WI38 (cell line): ENCODE measurements around the gene TBC1D23.
"Not testable (repeated sequence)": the region's sequence is repeated elsewhere in the genome, so short reads cannot be mapped to it uniquely, and the experiment has no call there.

ENCODE experiments used
- H3K4me3 ChIP-seq: 2 replicates; pipeline ENCODE4 v1.5.1; 2011; ENCODE audit warnings: low read depth, mild to moderate bottlenecking, control low read depth, low read length
- CTCF ChIP-seq: IDR thresholded peaks from 2 replicates; pipeline ENCODE4 v1.5.1; 2012; ENCODE audit warnings: low read depth, mild to moderate bottlenecking, control low read depth, low read length

TBC1D23 gene

GRCh38 chr3:100257586-100257985 lies 3.2 kb upstream of the TBC1D23 start:
- H3K4me3 ChIP-seq = no peak overlapping the region
- no peak for TF ChIP-seq CTCF

GRCh38 chr3:100260081-100260684 lies 609 bp upstream of the TBC1D23 start:
- peak overlapping the region; percentile 99 for H3K4me3 ChIP-seq
- TF ChIP-seq CTCF = 0 out of 2 replicates have a peak, but pooled peaks have one; percentile 7

- TF ChIP-seq CTCF = no peak
- peak overlapping the region; percentile 99 for H3K4me3 ChIP-seq
These were observed 702 bp downstream of the TBC1D23 start for GRCh38 chr3:100261485-100261903.

GRCh38 chr3:100262925-100263324 lies 2.1 kb downstream of the TBC1D23 start:
- not testable (repeated sequence) for H3K4me3 ChIP-seq

- no peak for TF ChIP-seq CTCF
- no peak overlapping the region for H3K4me3 ChIP-seq
These were observed 2.8 kb downstream of the TBC1D23 start for GRCh38 chr3:100263583-100263982.

GRCh38 chr3:100264242-100264641 lies 3.5 kb downstream of the TBC1D23 start:
- H3K4me3 ChIP-seq = no peak overlapping the region
- TF ChIP-seq CTCF = no peak

GRCh38 chr3:100265016-100265415 lies 4.2 kb downstream of the TBC1D23 start:
- no peak overlapping the region for H3K4me3 ChIP-seq
- TF ChIP-seq CTCF = no peak

GRCh38 chr3:100266531-100266930 lies 5.7 kb downstream of the TBC1D23 start:
- TF ChIP-seq CTCF = no peak
- H3K4me3 ChIP-seq = no peak overlapping the region
